ENCODE data around the gene KCNS1. TPM values are rescaled to one million over a fixed set of nuclear protein-coding genes. Genes with fewer than 3 reads are reported as not detected.

The KCNS1 gene
- total and polyA plus RNA-seq, 2 of the 8 experiments (the other 6 are each of a cell fraction or from before 2014, with no cell fraction given), result 1.4 to 1.8 TPM

DNA sequence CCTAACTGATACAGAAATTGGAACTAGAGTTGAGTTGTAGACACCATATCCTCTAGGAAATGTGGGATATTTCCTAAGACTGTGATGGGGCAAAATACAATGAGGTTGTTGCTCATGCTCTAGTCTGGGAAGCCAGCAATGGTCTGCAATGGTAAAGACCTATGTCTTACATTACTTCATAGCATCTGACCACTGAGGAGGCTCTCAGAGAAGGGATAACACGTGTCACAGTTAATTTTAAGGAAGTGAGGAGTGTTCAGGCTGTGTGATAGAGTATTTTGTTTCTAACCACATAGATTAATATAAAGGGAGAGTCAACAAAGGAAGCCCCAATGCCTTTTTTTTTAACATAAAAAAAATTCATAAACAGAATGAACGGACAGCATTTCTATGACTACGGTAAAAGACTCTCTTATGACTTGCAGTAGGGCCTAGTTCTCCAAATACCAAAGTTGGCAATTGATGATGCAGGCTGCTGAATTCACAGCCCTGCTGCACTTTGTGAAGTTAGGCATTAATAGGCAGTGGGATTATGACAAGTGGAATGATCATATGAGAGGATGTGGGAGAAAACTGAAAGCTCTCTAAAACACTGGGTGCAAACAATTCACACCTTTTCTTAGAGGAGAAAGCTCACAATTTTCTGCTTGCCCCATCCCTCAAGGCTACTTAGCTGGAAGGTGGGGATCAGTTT is 13.7 kb downstream of the KCNS1 start (continued):
- TF ChIP-seq EP300 (IDR thresholded peaks at IDR 0.05; ENCODE audit: borderline replicate concordance in 1 of 2, low read depth in 2 of 2, low read length in 2 of 2), result no peak
